ENCODE data around the gene PPARG.

DNA sequence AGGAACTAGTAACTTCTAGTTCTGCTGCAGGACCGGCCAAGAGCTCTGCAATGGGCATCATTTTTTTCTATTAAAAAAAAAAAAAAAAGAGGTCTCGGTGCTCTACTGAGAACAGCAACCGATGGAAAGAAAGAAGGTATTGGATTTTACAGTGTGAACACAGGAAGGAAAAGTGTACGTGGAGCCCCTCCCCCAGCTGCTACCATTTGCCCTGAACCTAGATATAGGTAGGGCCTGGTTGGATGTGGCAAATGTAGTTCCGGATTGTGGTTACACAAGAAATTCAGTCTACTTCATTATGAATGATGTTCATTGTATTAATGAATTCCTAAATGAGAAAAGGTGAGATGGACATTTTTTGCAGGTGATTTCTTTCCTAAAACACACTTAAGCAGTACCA is 17.9 kb upstream of the PPARG start:
- TF ChIP-seq ZFX (IDR thresholded peaks at IDR 0.05), result no peak
- no peak for TF ChIP-seq RAD21 (IDR thresholded peaks at IDR 0.05; ENCODE audit: low read depth)
- TF ChIP-seq POLR2A (IDR thresholded peaks at IDR 0.05; ENCODE audit: borderline replicate concordance, extremely low read depth, insufficient read depth, insufficient read length), result no peak
- TF ChIP-seq ELF1 (IDR thresholded peaks at IDR 0.05; ENCODE audit: borderline replicate concordance, low read depth), result no peak
- no peak for TF ChIP-seq CTCF (IDR thresholded peaks at IDR 0.05 in 2 of 3, conservative IDR thresholded peaks at IDR 0.05 in 1 of 3; ENCODE audit: borderline replicate concordance in 1 of 3, insufficient read depth in 1 of 3, low read depth in 2 of 3, low read length in 2 of 3)
- no peak for TF ChIP-seq CEBPB (IDR thresholded peaks at IDR 0.05; ENCODE audit: low read depth)
- no peak for TF ChIP-seq EZH2 (IDR thresholded peaks at IDR 0.05)
- no peak for TF ChIP-seq EGR1 (IDR thresholded peaks at IDR 0.05; ENCODE audit: low read depth)
- no peak for TF ChIP-seq SP1 (IDR thresholded peaks at IDR 0.05; ENCODE audit: low read depth)
- no peak for TF ChIP-seq SIN3A (IDR thresholded peaks at IDR 0.05; ENCODE audit: low read depth)
